Trophoblast cell (in vitro differentiated cells and primary cell): ENCODE results near the gene GLYATL1.
A peak's percentile ranks its signal among the peaks of the same experiment; 100 is the strongest.

Experiments
- DNase-seq, 2 donors: peaks; one replicate each; pipeline ENCODE4 v3.0.0-alpha.2; 2016
- H2AFZ ChIP-seq: 2 replicates; pipeline ENCODE4 v1.6.1; 2013; ENCODE audit warnings: low read length, moderate library complexity, mild to moderate bottlenecking; ENCODE audit not compliant: insufficient read depth, poor library complexity
- H2AK5ac ChIP-seq: 2 replicates; pipeline ENCODE4 v1.6.1; 2013; ENCODE audit warnings: mild to moderate bottlenecking, low read length
- H2BK120ac ChIP-seq: 2 replicates; pipeline ENCODE4 v1.6.1; 2013; ENCODE audit warnings: low read length, mild to moderate bottlenecking, moderate library complexity; ENCODE audit not compliant: insufficient read depth, poor library complexity
- H2BK12ac ChIP-seq: 2 replicates; pipeline ENCODE4 v1.6.1; 2013; ENCODE audit warnings: mild to moderate bottlenecking, low read length, moderate library complexity
- H2BK5ac ChIP-seq: 2 replicates; pipeline ENCODE4 v1.6.1; 2013; ENCODE audit warnings: low read length, low read depth, moderate library complexity, mild to moderate bottlenecking; ENCODE audit not compliant: poor library complexity
- H3K14ac ChIP-seq: 2 replicates; pipeline ENCODE4 v1.6.1; 2013; ENCODE audit warnings: mild to moderate bottlenecking, low read length
- H3K18ac ChIP-seq: 2 replicates; pipeline ENCODE4 v1.6.1; 2013; ENCODE audit warnings: mild to moderate bottlenecking, low read length
- H3K23ac ChIP-seq: 2 replicates; pipeline ENCODE4 v1.6.1; 2013; ENCODE audit warnings: low read length
- H3K27ac ChIP-seq: 2 replicates; pipeline ENCODE4 v1.5.1; 2013; ENCODE audit warnings: low read depth, mild to moderate bottlenecking, inconsistent platforms, low read length, moderate library complexity
- H3K27me3 ChIP-seq: 2 replicates; pipeline ENCODE4 v1.6.1; 2013; ENCODE audit warnings: inconsistent platforms, mild to moderate bottlenecking, low read length, moderate library complexity; ENCODE audit not compliant: insufficient read depth
- H3K36me3 ChIP-seq, 2 experiments: 1 replicate in 1 of 2; 2 replicates in 1 of 2; pipeline ENCODE4 v1.6.1; 2013; ENCODE audit warnings: low read length in 2 of 2, mild to moderate bottlenecking in 2 of 2, moderate library complexity in 1 of 2; ENCODE audit not compliant: insufficient read depth in 2 of 2, control insufficient read depth in 1 of 2
- H3K4ac ChIP-seq: 2 replicates; pipeline ENCODE4 v1.6.1; 2013; ENCODE audit warnings: low read depth, mild to moderate bottlenecking, low read length, moderate library complexity
- H3K4me1 ChIP-seq, 2 experiments: 1 replicate in 1 of 2; 2 replicates in 1 of 2; pipeline ENCODE4 v1.6.1; 2013; ENCODE audit warnings: low read length in 2 of 2, mild to moderate bottlenecking in 2 of 2, moderate library complexity in 1 of 2; ENCODE audit not compliant: insufficient read depth in 2 of 2, control insufficient read depth in 1 of 2
- H3K4me2 ChIP-seq: 2 replicates; pipeline ENCODE4 v1.6.1; 2013; ENCODE audit warnings: inconsistent platforms, mild to moderate bottlenecking, low read length, moderate library complexity
- H3K4me3 ChIP-seq: 2 replicates; pipeline ENCODE4 v1.5.1; 2013; ENCODE audit warnings: mild to moderate bottlenecking, low read depth, low read length, inconsistent platforms
- H3K79me1 ChIP-seq: one replicate; pipeline ENCODE4 v1.6.1; 2013; ENCODE audit warnings: low read length
- H3K79me2 ChIP-seq: 2 replicates; pipeline ENCODE4 v1.6.1; 2013; ENCODE audit warnings: low read length, mild to moderate bottlenecking; ENCODE audit not compliant: control insufficient read depth, insufficient read depth, poor library complexity
- H3K9ac ChIP-seq: 2 replicates; pipeline ENCODE4 v1.6.1; 2013; ENCODE audit warnings: mild to moderate bottlenecking, low read length
- H3K9me3 ChIP-seq: 2 replicates; pipeline ENCODE4 v1.6.1; 2013; ENCODE audit warnings: low read depth, mild to moderate bottlenecking, control low read depth, inconsistent platforms, low read length; ENCODE audit not compliant: insufficient read depth
- H4K12ac ChIP-seq: 2 replicates; pipeline ENCODE4 v1.6.1; 2013; ENCODE audit warnings: low read depth, mild to moderate bottlenecking, low read length, moderate library complexity
- H4K8ac ChIP-seq: 2 replicates; pipeline ENCODE4 v1.6.1; 2013; ENCODE audit warnings: low read depth, mild to moderate bottlenecking, low read length, moderate library complexity
- H4K91ac ChIP-seq: one replicate; pipeline ENCODE4 v1.6.1; 2013; ENCODE audit warnings: low read depth, mild to moderate bottlenecking, low read length, moderate library complexity
- WGBS: extraction: QIAGEN DNeasy Blood & Tissue Kit; methylation state at CpG from one replicate; pipeline ENCODE4 v1.1.7; 2013; ENCODE audit warnings: missing lambda C conversion rate; ENCODE audit not compliant: insufficient read length, insufficient coverage; ENCODE audit errors: extremely low coverage; 5-methylcytosine and 5-hydroxymethylcytosine counted together

The GLYATL1 gene

GRCh38 chr11:58902881-58903280 lies 36.4 kb upstream of the GLYATL1 start:
- H2BK120ac ChIP-seq: no peak overlapping the region
- H2AK5ac ChIP-seq: no peak overlapping the region
- no peak overlapping the region for H2BK12ac ChIP-seq
- H3K14ac ChIP-seq: no peak overlapping the region
- no peak overlapping the region for H4K91ac ChIP-seq
- H4K8ac ChIP-seq: no peak overlapping the region
- no peak overlapping the region for H3K4me3 ChIP-seq
- H3K18ac ChIP-seq: no peak overlapping the region
- H3K36me3 ChIP-seq: no peaks in the 10 kb centered on the region
- H3K23ac ChIP-seq: no peak overlapping the region
- H3K27me3 ChIP-seq: peaks cover 7% of the 10 kb centered on the region
- no peaks in the 10 kb centered on the region for H3K79me2 ChIP-seq
- H3K27ac ChIP-seq: no peak overlapping the region
- H3K9me3 ChIP-seq: no peaks in the 10 kb centered on the region
- H3K4me1 ChIP-seq: peaks cover 5 to 8% of the 10 kb centered on the region in 2 experiments
- H3K4ac ChIP-seq: no peak overlapping the region
- no peak overlapping the region for H2BK5ac ChIP-seq
- H3K79me1 ChIP-seq: no peaks in the 10 kb centered on the region
- H4K12ac ChIP-seq: no peak overlapping the region
- no peak for DNase-seq
- H2AFZ ChIP-seq: no peak overlapping the region
- no peak overlapping the region for H3K9ac ChIP-seq
- H3K4me2 ChIP-seq: no peak overlapping the region
- no CpG with 5 or more reads among the region's 1 CpG for WGBS

GRCh38 chr11:58905011-58905720 lies 34.1 kb upstream of the GLYATL1 start:
- Histone ChIP-seq H3K79me2 (no peaks in the 10 kb centered on the region), H2AFZ (peak overlapping the region; percentile 30), H3K27me3 (peaks cover 7% of the 10 kb centered on the region), H4K8ac (no peak overlapping the region), H2BK5ac (no peak overlapping the region), H3K18ac (no peak overlapping the region), H3K4me3 (peak overlapping the region; percentile 35), H3K4me1 (peaks cover 5 to 8% of the 10 kb centered on the region in 2 experiments), H2BK120ac (no peak overlapping the region), H2AK5ac (no peak overlapping the region), H2BK12ac (no peak overlapping the region), H3K4ac (no peak overlapping the region), H3K14ac (no peak overlapping the region), H3K9ac (no peak overlapping the region), H3K79me1 (no peaks in the 10 kb centered on the region), H4K91ac (no peak overlapping the region), H3K36me3 (no peaks in the 10 kb centered on the region), H3K23ac (no peak overlapping the region), H3K4me2 (peak overlapping the region; percentile 69), H3K9me3 (no peaks in the 10 kb centered on the region), H4K12ac (no peak overlapping the region), H3K27ac (no peak overlapping the region)
- no peak for DNase-seq
- no CpG with 5 or more reads among the region's 41 CpGs for WGBS

GRCh38 chr11:58905721-58906547 lies 33.4 kb upstream of the GLYATL1 start:
- Histone ChIP-seq H2AFZ (no peak overlapping the region), H2BK12ac (no peak overlapping the region)
- peak in 1 of 2 donors; percentile 11 for DNase-seq

GRCh38 chr11:58907780-58908179 lies 31.5 kb upstream of the GLYATL1 start:
- H3K79me2 ChIP-seq: no peaks in the 10 kb centered on the region
- H4K8ac ChIP-seq: no peak overlapping the region
- H4K12ac ChIP-seq: no peak overlapping the region
- no peak overlapping the region for H2BK120ac ChIP-seq
- no peak overlapping the region for H3K4me2 ChIP-seq
- H3K79me1 ChIP-seq: no peaks in the 10 kb centered on the region
- H3K23ac ChIP-seq: no peak overlapping the region
- H3K36me3 ChIP-seq: no peaks in the 10 kb centered on the region
- H3K9ac ChIP-seq: no peak overlapping the region
- no peak overlapping the region for H3K4ac ChIP-seq
- H3K4me1 ChIP-seq: peaks cover 5 to 6% of the 10 kb centered on the region in 2 experiments
- no peak overlapping the region for H3K18ac ChIP-seq
- H3K14ac ChIP-seq: no peak overlapping the region
- H2BK5ac ChIP-seq: no peak overlapping the region
- H3K27me3 ChIP-seq: peaks cover 7% of the 10 kb centered on the region
- no peak overlapping the region for H4K91ac ChIP-seq
- H2BK12ac ChIP-seq: no peak overlapping the region
- H3K27ac ChIP-seq: no peak overlapping the region
- DNase-seq: peak in 1 of 2 donors; percentile 4
- no peak overlapping the region for H2AFZ ChIP-seq
- no CpG with 5 or more reads among the region's 3 CpGs for WGBS
- H3K4me3 ChIP-seq: no peak overlapping the region
- no peaks in the 10 kb centered on the region for H3K9me3 ChIP-seq
- no peak overlapping the region for H2AK5ac ChIP-seq

More at GRCh38 chr11:58905721-58906547, 33.4 kb upstream of the GLYATL1 start:
- no CpG with 5 or more reads among the region's 33 CpGs for WGBS
- Histone ChIP-seq H2BK5ac (no peak overlapping the region), H3K4me1 (peaks cover 5 to 6% of the 10 kb centered on the region in 2 experiments), H3K27ac (no peak overlapping the region), H3K9ac (no peak overlapping the region), H3K14ac (no peak overlapping the region), H3K4me2 (peak overlapping the region; percentile 69), H3K4me3 (no peak overlapping the region), H3K36me3 (no peaks in the 10 kb centered on the region), H2BK120ac (no peak overlapping the region), H3K79me2 (no peaks in the 10 kb centered on the region), H4K12ac (no peak overlapping the region), H3K18ac (no peak overlapping the region), H3K4ac (no peak overlapping the region), H4K91ac (no peak overlapping the region), H2AK5ac (no peak overlapping the region), H3K27me3 (peaks cover 7% of the 10 kb centered on the region), H3K79me1 (no peaks in the 10 kb centered on the region), H3K23ac (no peak overlapping the region), H3K9me3 (no peaks in the 10 kb centered on the region), H4K8ac (no peak overlapping the region)
